Measurements from ENCODE around the gene TNFSF4.

The TNFSF4 gene

DNA sequence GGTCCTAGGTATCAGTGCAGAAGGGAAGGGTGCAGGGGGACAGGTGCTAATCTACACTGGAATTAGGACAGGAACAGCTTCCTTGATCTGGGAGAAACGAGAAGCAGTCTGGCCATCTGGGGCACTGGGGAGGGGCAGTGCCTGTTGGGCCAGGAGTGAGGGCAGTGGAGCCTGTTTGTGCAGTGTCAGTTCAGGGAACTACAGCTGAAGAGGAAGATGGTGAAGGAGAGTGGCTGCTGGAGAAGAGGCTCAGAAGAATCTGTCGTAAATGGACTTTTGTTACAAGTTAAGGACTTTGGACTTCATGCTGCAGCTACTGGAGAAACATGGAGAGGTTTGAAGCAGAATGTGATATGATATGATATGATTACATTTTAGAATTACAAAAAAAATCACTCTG is 3.2 kb upstream of the TNFSF4 start:
- DNase-seq: no peak

DNA sequence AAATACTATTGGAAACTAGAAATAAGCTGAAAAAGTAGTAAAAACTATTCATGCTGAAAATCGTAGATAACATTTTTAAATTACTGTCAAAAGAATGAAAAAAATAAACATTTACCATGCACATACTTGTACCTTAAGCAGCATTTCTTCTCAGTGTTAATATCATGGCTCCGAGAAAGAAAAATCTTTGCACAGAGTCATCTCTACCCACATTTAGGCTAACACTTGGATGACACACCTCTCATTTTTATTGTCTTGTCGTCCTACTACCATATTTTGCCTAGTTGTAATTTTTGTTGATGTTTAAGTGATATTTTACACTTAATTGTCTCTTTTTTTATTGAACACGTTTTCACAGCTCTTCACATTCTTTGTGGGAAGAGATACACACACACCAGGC is 1.7 kb upstream of the TNFSF4 start:
- no peak for DNase-seq

DNA sequence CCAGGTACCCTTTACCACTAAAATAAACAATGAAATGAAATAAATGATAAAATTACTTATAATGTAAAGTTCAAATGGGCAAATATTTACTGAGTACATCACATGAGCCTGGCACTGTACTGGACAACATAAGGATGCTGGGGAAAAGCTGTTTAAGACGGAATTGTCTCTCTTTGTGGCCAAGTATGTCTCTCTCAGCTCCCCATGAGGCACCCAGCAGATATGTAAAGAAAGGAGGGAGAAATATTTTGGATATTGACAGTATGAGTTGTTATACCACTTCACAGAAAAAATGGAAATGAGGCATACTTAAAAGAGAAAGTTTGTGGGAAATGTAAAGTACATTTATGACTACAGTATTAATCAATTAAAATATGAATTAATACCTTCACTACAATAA is 1.0 kb upstream of the TNFSF4 start:
- DNase-seq: no peak

DNA sequence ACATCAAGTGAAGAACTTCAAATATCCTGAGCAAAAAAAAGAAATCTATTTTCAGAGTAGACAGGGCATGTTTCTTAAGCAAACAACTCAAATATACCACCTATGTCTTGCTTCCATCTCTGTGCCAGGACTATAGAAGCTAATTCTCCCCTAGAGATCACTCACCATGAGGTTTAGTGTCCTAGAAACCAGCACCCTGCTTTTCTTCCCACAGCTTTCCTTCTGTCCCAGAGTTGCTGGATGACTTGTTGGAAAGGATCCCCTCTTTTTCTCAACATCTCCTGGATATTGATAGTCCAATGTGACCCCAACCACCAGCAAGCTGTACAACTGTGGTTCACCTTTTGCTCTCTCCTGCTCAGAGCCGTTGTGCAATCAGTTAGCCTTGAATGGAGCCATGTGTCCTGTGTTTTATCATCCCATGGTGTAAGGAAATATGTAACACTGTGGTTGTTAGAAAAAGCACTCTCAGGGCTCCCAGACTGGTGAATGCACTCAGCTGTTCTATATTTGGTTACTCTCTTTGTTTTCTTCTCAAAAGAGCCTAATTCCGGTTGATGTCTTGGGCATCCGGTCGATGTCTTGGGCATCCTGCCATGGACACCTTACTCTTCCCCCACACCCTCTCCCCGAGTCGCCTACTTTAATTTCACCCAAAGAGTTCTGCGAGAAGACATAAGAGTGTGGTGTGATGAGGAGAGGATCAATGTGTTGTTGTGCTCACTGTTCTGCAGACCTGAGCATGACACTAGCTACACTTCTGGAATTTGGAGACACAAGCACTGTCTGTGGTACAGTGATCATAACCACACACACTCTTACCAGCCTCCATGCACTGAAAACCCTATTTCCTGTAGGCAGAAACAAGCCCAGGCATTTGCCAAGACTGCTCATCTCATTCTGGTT is 1.7 kb downstream of the TNFSF4 start:
- no peak for DNase-seq

DNA sequence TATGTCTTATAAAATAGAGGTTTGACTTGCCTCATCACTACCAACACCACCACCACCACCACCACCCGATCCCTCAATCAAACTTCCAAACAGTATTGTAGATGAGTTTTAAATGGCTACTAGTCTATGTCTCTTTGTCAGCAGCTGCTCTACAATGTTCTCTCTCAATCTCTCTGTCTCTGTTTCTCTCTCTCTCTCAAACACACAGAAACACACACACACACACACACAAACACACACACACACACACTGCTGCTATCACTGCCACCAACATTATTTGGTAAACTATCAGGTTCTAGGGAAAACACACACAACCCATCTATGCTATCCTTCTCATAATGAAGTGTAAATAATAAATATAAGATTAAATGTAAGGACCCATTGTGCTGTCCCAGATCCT is 2.4 kb downstream of the TNFSF4 start:
- no peak for DNase-seq

DNA sequence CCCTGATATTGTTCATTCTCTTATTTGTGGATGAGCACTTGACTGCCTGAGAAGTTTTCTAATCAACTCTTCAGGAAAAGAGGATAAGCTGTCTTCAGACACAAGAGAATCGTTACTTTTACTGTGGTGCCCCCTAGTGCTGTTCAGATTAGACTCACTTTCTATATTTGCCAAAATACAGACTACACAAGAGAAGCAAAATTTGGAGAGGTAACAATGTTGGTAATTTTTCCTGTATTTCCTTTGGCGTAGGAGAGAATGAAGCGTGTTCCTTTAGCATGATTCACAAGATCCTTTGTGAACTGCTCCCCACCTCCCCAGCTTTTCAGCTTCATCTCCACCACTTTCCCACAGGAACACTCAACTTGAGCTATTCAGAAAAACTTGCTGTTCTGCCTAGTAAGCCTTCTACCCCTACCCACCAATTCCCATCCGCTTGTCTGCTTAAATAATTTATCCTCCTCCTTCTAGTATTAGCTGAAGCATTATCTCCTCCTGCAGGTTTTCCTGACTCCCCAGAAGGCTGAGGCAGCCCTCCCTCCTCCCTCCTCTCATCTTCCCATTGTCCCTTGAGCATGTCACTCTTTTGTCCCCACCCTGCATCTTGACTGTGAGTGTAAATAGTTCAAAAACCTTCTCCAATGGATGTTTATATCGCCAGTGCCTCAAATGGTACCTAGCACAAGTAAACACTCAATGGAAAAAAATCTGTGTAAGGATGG is 4.5 kb downstream of the TNFSF4 start:
- peak; percentile 55 for DNase-seq

DNA sequence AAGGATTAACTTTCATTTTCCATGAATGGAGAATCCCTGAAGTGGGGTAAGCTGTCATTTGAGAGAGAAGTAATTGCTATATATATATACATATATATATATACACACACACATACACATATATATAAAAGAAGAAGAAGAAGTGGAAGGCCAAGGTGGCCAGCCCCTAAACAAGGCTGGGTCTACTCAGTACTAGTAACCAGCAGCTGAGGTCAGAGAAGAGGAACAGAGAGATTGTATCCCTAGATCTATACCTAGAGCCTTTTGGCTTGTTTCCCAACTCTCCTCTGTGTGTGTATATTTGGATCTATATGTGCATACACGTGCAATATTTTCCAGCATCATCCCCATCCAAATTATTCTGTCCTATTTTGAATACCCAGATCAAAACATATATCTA is 5.2 kb downstream of the TNFSF4 start:
- DNase-seq: no peak

DNA sequence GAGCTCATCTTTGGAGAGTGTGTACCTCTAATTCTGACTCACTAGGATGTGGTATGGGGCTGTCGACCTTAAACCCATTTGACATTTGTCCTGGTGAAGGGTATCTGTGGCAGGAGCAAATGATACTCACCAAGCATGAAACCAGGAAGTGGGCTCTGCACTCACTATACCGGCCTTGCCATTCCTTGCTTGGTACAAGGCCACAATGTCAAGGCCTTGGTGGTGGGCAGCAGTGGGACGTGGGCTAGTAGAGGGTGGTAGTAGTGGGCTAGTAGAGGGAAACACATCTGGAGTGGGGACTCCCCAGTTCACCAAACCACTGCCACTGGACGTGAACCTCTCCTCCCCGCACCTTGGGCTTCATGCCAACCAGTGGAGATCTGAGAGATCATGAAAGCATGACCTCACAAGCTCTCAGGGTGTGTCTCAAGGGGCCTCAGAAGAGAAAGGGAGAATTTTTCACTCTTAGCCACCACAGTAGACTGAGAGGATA is 11.5 kb downstream of the TNFSF4 start:
- no peak for DNase-seq

DNA sequence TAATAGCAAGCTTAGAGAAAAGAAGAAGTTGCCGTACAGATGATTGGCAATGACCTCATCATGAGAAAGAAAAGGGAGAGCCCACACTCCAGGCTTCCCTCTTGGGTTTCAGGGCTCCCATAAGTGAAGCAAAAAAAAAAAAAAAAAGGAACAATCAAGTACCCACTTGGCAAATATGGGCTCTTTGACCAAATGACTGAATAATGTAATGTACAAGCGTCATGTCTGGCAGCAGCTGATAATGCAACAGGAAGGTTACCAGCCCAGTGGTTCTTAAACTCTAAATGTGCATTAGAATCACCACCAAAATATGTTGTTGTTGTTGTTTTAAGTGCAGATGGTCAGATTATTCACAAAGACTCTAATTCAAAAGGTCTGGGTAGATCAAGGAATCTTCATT is 13.5 kb downstream of the TNFSF4 start:
- no peak for DNase-seq

DNA sequence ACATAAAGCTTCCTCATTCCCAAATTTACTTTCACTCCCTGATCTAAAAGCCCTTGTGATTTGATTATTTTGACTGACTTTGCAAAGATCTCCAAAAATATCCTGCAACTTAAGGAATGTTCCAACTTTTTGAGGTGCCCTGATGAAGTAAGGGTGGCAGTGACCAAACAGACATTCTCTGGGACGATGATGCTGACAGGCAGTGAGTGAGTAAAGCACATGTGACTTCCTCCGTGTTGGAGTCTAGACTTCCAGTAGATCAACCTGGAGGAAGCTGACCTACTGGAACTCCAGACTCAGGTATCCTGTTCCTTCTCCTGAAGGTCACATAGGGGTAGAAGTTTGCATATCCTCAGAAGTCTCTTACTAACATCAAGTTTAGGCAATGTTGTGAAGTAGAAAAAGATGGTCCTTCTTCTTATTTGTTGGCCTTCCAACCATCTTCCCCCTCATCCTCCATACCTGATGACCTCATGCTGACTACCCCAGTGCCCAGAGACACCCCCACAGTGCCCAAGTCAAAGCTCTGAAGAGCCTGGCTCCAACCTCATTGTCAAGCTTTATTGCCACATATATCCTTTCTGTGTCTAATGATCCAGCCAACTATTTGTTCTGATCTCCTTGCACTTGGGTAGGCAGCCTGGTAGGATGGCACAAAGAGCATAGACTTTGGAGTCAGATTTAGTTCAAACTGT is 16.0 kb downstream of the TNFSF4 start:
- no peak for DNase-seq

DNA sequence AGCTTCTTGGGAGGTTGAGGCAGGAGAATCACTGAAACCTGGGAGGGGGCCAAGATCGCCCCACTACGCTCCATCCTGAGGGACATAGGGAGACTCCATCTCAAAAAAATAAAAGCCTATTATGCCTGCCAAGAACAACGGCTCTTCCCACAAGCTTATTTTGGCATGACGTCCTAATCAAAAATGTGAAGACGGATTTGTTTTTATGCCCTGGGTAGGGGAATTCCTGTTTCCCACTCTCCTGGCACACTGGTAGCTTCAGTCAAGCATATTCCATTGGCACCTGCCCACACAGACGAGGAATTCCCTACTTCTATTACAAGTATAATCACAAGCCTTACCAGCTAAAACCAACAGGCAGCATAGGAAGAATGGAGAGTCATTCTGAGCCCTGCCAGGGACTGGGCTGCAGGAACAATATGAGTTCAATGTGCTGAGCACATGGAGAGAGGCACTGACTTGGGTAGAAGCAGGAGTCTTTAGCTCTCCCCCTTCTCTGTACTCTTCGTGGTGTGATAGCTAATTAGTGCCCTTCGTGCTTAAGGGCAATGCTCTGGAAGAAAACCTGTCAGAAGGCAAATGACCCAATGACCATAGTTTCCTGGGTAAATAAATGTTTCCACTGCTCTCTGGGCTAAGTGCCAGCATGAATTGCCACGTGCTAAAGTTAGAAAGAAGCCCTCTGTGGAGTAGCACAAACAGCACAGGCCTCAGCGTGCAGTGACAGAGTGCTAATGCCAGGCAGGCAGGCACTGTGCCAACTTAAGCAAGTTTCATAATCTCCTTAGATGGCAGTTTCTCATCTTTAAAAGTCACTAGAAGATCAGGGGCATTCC is 16.8 kb downstream of the TNFSF4 start:
- peak; percentile 73 for DNase-seq

DNA sequence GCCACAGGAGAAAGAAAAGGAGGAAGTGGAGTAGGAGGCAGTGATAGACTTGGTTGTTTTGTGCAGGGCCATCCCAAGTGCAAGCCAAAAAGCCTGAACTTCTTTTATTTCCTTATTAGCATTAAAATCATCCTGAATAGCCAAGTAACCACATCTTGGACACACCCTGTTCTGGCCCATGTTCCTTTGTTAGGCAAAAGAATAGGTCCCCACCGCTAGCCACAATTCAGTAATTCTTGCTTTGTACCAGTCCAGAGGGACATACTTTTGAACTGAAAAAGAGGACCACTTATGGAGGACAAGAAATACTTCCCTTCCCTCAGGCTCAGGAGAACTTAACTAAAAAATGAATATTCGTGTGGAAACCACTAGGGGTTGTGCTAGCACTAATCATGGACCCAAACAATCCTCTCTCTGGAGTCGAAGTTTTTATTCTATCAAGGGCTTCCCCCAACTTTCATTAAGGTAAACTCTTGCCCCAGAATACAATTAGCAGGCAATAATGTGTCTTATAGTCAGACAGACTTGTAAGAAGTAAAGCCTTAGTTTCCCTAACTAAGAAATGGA is 19.4 kb downstream of the TNFSF4 start:
- no peak for DNase-seq

DNA sequence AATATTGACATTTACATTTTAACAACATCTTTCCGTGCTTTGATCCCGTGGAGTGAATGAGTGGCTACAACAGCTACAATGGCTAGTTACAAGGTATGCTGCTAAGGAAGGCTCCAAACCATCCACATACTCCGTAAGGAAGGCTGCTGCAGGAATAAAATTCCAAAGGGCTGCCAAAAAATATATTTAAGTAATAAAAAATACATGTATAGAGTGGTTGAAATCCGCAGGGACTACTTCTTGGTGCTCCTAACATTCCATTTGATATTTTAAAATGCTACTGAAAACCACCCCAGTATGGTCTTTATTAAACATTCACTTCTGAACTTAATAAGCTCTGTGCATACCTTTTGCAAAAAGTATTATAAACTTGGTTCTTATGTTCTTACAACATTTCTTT is 25.3 kb downstream of the TNFSF4 start:
- DNase-seq: no peak

DNA sequence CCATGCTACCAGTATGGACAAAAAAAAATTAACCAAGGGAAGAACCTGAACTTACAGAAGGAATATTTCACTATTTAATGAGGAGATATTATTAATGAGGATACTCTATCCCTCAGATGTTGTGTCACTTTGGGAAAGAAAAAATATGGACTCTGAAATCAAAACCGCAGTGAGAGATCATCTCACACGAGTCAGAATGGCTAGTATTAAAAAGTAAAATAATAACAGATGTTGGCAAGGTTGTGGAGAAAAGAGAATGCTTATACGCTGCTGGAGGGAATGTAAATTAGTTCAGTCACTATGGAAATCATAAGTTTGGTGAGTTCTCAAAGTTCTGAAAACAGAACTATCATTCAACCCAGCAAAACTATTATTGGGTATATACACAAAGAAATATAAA is 30.9 kb downstream of the TNFSF4 start:
- DNase-seq: no peak

DNA sequence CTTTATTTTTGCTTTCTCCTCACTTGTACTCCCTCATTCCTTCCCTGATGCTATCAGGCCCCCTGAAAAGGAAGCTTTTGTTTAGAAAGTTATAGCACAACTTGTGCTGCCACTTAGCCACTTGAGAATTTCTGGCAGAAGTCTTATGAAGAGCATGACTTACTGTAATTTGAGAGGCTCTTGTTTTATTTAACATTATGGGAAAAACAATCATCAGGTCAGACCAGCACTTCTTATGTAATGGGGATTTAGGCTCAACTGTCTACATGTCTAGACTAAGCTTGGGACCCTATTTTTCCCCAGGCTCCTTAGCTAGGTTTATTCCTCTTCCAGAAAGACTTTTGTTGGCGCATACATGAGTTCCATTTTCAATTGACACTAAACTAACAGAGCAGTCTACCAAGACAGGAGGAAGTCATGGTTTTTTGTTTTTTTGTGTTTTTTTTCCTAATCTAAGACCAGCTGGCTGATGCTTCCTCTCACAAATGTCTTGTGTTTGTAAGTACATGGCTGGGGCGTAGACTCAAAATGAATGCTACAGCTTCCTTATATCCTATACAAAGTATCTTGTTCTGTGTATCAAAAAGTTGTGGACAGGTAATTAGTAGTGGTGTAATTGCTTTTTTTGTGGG is 31.5 kb downstream of the TNFSF4 start:
- DNase-seq: no peak

DNA sequence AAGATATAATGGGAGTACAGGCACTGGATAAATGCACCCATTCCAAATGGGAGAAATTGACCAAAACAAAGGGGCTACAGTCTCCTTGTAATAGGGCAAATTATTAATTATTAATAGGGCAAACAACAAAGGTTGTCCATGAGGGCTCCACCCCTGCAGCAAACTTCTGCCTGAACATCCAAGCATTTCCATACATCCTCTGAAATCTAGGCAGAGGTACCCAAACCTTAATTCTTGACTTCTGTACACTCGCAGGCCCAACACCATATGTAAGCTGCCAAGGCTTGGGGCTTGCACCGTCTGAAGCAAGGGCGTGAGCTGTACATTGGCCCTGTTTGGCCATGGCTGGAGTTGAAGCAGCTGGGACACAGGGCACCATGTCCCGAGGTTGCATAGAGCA is 33.7 kb downstream of the TNFSF4 start:
- no peak for DNase-seq

DNA sequence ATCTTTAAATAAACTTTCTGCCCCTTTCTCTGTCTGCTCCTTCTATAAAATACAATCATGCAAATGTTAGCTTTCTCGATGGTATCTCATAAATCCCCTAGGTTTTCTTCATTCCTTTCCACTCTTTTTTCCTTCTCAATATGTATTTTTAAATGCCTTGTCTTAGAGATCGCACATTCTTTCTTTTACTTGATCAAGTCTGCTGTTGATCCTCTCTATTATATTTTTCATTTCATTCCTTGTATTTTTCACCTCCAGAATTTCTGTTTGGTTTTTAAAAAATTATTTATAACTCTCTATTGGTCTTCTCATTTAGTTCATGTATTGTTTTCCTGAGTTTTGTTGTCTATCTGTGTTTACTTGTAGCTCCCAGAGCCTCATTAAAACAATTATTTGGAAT is 36.0 kb downstream of the TNFSF4 start:
- no peak for DNase-seq

DNA sequence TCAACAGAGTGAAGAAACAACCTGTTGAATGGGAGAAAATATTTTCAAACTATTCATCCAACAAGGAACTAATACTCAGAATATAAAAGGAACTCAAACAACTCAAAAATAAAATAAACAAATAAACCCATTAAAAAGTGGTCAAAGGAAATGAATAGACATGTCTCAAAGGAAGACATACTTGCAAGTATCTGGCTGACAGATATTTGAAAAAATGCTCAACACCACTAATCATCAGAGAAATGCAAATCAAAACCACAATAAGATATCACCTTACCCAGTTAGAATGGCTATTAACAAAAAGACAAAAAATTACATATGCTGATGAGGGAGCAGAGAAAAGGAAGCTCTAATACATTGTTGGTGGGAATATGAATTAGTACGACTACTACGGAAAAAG is 38.2 kb downstream of the TNFSF4 start:
- no peak for DNase-seq

DNA sequence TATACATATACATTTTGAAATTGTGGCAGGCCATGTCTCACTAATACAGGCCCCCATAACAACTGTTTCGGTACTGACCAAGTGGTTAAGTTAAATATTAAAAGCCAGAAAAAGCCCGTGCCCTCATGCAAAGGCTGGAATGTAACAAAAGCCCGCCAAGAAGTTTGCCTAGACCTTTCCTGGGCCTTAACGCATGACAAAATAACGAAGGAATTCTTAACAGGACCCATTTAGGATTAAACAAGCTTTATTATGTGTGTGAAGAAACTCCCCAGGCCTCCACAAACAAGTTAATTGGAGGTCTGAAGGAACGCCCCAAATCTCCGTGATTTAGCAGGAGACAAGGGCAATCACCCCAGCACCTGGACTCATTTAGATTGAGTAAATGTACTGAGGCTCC is 42.4 kb downstream of the TNFSF4 start:
- DNase-seq: no peak

DNA sequence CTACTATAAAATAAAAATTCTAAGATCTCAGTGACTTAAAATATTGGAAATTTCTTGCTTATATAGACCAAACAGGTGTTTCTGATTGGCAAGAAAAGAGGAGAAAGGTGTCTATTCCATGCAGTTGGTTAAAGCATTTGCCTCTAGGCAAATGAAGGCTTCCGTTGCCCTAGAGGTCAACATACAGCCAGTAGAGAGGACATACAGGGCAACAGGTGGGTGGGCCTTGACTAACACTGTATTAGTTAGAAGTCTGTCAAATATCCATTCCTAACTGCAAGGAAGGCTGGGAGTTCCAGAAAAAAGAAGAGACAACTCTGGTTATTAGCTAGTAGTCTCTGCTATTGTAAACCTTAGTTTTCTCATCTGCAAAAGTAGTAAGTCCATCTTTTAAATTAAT is 43.0 kb downstream of the TNFSF4 start:
- DNase-seq: no peak

DNA sequence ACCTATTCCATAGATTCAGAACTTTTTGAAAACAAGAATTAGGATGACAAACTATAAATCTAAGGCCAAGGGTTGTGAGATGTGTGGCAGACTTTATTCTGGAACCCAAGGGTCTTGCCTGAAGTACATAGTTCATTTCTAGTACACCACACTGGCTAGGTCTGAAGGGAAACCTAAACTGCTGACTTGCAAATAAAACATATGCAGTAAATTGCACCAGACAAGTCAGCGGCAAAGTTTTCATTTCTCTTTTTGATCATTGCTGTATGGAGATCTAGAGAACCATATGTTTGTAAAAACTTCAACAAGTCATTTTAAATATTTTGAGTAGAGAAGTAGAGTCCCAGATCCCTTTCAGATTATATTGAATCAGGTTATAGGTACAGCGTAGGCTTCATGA is 43.9 kb downstream of the TNFSF4 start:
- no peak for DNase-seq

DNA sequence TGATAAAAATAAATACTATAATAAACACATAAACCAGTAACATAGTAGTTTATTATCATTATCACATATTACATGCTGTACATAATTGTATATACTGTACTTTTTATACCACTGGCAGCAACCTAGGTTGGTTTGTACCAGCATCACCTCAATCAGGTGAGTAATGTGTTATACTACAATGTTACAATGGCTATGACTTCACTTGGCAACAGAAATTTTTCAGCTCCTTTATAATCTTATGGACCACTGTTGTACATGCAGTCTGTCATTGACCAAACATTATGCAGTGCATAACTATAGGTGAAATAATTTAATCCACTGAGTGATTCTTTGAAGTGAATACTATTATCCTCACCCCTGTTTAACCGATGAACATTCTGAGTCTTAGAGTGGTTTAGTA is 44.5 kb downstream of the TNFSF4 start:
- DNase-seq: no peak
